ENCODE measurements around the gene CAPRIN1.
"Not testable (repeated sequence)": the region's sequence is repeated elsewhere in the genome, so short reads cannot be mapped to it uniquely, and the experiment has no call there.

Gene CAPRIN1

DNA sequence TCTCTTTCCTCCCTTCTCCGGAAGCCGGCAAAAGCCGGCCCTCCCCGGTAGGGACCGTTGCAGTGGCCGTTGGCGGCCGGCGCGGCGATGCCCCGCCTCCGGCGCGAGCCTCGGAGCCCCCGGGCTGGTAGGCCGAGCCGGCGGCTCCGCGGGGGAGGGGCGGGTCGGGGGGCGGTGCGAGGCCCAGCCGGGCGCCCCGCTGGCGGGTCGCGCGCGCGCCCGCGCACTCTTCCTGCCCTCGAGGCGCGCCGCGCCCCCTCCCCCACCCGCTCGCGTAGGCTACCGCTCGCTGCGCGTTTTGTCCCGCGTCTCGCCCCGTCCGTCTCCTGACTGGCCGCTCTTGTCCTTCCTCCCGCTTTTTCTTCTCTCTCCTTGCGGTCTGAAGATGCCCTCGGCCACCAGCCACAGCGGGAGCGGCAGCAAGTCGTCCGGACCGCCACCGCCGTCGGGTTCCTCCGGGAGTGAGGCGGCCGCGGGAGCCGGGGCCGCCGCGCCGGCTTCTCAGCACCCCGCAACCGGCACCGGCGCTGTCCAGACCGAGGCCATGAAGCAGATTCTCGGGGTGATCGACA, 591 bp downstream of the CAPRIN1 start:
- peak; percentile 81 to 90 (median 85) for DNase-seq (ENCODE audit: low read depth in 3 of 3)

DNA sequence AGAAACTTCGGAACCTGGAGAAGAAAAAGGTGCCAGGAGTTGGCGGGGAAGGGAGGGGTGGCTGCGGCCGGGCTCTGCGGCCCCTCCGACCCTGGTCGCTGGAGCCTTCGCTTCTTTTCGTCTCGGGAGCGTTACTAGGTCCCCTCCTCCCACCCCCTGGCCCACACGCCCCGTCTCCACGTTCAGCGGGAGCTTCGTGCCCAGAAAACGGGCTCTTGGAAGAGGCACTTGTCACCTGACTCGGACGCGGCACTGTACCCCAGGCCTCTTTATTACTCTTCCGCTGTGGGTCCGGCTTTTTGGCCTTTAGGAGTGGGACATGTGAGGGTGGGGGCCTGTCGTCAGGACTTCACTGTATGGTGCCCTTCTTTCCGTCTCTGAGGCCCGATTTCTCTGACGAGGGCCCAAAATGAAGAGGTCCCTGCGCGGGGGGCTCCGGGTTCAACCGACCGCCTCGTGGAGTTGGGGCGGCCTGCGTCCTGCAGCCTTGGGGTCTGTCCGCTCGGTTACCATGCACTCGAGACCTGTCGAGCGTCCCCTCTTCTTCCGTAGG, 1.2 kb downstream of the CAPRIN1 start:
- peak in 2 of 3 experiments; percentile 26 to 29 for DNase-seq (ENCODE audit: low read depth in 3 of 3)

DNA sequence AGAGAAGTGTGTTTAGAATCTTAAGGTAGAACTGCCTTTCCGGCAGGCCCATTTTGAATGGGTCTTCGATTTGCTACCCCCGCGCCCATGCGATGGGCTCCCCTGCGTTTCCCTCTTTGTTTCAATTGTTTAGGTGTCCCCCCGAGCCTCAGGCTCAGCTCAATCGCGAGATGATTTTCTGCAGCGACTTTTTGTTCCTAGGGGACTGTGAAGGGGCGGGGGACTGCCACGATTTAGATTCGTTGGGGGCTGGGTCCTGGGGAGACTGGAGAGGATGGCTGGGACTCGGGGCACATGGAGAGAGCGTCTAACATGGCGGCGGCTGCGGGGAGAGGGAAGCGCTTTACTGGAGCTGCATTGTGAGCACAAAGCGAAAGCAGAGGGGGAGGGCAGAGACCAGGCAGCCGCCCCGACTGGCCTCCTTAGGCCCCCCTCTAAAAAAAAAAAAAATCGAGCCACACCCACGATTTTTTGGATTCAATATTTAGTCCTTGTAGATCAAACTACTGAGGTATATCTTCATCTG, 1.7 kb downstream of the CAPRIN1 start:
- peak; percentile 60 to 75 (median 72) for DNase-seq (ENCODE audit: low read depth in 3 of 3)

DNA sequence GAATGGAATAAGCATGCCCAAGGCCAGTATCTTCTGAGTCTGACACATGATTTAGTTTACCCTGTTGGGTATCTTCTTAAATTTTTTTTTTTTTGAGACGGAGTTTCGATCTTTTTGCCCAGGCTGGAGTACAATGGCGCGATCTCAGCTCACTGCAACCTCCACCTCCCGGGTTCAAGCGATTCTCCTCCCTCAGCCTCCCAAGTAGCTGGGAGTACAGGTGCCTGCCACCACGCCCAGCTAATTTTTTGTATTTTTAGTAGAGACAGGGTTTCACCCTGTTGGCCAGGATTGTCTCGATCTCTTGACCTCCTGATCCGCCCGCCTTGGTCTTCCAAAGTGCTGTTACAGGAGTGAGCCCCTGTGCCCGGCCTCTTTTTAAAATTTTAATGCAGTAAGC, 2.8 kb downstream of the CAPRIN1 start:
- not testable (repeated sequence) for DNase-seq (ENCODE audit: low read depth in 3 of 3)

DNA sequence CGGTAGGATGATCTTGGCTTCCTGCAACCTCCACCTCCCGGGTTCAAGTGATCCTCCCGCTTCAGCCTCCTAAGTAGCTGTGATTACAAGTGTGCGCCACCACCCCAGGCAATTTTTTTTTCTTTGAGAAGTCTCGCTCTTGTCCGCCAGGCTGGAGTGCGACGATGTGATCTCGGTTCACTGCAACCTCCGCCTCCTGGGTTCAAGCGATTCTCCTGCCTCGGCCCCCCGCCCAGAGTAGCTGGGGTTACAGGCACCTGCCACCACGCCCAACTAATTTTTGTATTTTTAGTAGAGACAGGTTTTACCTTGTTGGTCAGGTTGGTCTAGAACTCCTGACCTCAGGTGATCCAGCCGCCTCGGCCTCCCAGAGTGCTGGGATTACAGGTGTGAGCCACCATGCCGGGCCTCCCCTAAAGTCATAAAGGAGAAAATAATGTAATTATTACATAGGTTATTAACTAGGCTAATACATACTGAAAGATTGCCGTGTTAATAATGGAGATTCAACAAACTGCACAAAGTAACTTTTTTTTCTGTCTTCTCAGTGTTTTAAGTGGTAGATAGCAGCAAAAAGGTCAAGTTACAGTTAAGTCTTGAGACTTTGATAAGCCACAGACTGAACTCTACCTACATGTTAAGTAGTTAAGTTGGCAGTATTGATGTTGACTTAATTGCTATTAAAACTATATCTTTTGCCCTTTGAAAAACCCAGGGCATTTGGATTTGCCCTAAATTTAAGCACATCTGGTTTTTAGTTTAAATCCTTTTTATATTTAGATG, 3.9 kb downstream of the CAPRIN1 start:
- DNase-seq (ENCODE audit: low read depth in 3 of 3), result no peak

DNA sequence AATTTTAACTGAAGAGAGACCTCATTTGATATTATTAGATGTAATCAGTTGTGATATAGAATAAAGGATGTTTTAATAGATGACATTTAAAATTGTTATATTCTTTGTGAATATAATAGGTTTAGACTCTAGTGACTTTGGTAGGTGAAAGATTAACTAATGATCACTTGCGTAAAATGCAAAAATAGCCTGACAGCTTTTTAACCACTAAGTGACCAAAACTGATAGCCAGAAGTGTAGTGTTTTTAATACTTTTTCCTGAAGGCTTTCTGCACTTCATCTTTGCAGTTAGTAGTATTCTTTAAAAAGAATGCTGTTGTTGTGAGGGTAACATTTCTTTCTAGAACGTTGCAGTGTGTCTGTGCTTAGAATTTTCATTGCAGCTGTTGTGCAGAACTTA, 5.1 kb downstream of the CAPRIN1 start:
- no peak for DNase-seq (ENCODE audit: low read depth in 3 of 3)

DNA sequence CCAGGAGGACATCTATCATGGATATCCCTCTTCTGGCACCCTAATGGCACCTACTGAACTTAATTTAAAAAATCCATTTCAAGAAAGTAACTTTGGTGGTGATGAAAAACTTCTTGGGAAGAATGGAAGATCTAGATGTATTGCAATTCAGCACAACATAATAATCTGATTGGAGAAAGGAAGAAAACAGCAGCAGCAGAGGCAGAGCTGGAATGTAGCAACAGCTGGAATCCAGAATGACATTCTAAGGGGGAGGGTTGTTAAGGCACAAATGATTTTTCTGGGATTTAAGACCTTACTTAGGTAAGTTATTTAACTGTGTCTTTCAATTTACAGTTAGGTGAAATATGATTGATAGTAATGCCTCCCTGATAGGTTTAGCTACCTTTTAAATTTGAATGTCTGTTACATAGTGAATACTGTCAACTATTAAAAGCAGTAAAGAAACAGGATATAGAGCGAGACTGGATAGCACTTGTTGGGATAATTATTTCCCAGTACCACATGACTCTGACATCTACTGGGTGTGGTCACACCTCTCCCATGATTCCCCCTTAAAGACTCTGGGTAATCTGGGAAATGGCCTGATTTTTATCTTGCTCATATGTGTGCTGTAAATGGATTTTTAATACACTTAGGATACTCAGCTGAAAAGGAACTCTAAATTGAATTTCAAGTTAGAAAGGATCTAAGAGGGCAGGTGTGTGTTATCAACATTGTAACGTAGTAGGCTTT, 11.7 kb downstream of the CAPRIN1 start:
- no peak for DNase-seq (ENCODE audit: low read depth in 3 of 3)

DNA sequence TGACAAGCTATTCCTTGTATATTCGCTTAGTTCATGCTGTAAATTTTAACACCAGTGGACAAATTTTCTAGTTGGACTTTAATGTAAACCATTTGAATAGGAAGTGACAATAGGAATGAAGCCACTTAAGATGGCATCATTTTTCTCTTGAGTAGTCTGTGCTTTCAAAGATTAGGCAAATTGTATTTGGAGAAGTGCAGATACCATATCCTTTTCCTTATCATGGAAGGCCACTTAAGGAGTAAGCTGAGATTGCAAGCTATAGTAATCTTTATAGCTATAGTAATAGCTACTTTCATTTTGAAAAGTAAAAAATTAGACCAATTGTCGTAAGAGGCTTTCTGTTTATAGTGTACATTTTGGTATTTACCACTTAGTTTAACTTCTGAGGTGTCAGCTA, 12.8 kb downstream of the CAPRIN1 start:
- DNase-seq (ENCODE audit: low read depth in 3 of 3), result no peak

DNA sequence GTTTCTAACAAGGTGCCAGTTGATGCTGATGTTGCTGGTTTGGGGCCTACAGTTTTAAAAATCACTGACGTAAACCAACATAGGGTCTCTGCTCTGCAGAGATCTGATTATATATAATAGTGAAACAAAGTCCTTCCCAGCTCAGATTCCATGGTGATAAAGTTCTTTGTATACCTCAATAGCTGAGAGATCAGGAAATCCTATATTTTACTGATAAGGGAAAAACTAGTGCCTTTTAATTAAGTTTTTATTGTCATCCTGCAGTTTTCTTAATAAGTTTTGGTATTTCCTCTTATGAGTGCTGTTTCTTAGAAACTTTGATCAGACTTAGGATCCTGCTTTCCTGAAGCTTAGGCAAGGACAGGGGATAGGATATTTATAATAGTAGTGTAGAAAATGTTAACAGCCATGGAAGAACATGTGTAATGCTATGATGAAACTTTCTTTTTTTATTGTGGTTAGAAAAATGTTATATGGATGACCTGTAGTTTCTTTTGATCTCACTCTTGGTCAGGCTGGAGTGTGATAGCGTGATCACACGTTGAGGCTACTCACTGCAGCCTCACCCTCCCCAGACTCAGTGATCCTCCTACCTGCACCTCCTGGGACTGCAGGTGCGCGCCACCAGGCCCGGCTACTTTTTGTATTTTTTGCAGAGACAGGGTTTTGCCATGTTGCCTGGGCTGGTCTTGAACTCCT, 14.1 kb downstream of the CAPRIN1 start:
- DNase-seq (ENCODE audit: low read depth in 3 of 3), result no peak

DNA sequence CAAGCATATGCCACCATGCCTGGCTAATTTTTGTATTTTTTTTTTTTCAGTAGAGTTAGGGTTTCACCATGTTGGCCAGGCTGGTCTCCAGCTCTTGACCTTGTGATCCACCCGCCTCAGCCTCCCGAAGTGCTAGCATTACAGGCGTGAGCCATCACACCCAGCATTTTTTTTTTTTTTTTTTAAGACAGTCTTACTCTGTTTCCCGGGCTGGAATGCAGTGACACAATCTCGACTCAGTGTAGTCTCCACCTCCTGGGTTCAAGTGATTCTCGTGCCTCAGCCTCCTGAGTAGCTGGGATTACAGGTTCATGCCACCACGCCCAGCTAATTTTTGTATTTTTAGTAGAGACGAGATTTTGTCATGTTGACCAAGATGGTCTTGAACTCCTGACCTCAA, 15.2 kb downstream of the CAPRIN1 start:
- not testable (repeated sequence) for DNase-seq (ENCODE audit: low read depth in 3 of 3)

DNA sequence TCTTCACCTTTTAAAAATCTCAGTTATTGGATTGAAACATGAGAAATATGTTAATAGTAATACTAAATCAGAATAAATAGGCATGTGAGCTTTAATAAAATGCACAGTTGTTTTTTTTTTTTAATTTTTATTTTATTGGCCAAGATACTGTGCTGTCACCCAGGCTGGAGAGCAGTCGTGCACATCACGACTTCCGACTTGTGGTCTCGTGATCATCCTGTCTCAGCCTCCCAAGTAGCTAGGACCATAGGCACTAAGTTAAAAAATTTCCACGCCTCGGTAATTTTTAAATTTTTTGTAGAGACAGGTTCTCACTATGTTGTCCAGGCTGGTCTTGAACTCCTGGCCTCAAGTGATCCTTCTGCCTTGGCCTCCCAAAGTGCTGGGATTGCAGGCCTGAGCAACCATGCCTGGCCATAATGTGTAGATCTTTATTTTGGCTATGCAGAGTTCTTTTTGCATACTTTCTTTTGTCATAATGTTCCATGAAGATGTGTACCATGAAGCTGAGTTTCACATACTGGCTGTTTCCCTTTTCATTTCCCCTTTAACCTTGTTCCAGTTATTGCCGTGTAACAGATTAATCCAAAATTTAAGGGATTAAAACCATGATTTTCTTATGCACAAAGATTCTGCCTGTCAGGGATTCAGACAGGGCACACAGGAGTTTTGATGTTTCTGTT, 16.0 kb downstream of the CAPRIN1 start:
- DNase-seq (ENCODE audit: low read depth in 3 of 3), result no peak

DNA sequence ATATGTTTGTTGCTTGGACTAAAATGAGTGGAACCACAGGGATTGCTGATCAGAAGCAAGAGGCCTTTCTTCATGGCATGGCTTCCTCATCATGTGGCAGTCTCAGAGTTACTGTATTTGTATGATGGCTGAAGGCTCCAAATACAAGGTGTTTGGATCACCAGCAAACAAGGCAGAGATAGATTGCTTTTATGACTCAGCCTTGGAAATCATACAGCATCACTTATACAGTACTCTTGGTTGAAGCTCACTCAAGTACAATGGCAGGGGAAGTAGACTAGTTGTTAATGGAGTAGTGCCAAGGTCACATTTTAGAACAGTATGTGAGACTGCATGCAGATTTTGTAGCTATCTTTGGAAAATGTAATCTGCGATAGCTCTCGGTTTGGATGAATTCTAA, 16.6 kb downstream of the CAPRIN1 start:
- no peak for DNase-seq (ENCODE audit: low read depth in 3 of 3)

DNA sequence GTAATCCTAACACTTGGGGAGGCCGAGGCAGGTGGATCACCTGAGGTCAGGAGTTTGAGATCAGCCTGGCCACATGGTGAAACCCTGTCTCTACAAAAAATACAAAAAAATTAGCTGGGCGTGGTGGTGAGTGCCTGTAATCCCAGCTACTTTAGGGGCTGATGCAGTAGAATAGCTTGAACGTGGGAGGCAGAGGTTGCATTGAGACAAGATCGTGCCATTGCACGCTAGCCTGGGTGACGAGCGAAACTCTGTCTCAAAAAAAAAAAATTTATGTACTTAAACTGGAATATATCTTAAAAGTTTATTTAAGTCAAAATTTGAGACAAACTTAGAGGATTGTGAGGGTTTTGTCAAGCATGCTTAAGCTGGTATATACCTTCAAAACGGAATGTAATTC, 19.8 kb downstream of the CAPRIN1 start:
- not testable (repeated sequence) for DNase-seq (ENCODE audit: low read depth in 3 of 3)

DNA sequence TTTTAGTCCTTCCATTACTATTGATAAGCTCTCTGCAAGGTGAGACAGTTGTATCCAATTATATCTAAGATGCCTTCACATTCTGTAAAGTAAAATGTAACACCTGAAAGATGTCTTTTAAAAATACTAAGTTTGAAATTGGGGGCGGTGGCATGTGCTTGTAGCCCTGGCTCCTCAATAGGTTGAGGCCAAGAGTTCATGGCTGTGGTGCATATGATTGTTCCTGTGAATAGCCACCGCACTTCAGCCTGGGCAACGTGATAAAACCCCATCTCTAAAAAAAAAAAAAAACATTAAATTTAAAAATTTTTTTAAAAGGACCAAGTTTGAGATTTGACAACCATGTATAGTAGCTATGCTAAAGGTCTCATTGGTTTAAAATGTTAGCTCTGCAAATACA, 20.5 kb downstream of the CAPRIN1 start:
- DNase-seq (ENCODE audit: low read depth in 3 of 3), result no peak

DNA sequence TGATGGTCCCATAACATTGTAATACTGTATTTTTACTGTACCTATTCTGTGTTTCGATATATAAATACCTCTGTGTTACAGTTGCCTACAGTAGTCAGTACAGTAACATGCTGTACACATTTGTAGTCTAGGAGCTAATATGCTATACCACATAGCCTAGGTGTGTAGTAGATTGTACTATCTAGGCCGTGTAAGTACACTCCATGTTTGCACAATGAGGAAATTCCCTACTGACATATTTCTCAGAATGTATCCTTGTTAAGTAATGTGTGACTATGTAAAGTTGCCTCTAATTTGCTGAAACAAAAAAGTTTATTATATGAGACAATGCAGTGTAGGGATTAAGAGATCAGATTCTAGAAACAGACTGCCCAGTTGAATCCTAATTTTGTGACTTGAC, 21.3 kb downstream of the CAPRIN1 start:
- DNase-seq (ENCODE audit: low read depth in 3 of 3), result no peak

DNA sequence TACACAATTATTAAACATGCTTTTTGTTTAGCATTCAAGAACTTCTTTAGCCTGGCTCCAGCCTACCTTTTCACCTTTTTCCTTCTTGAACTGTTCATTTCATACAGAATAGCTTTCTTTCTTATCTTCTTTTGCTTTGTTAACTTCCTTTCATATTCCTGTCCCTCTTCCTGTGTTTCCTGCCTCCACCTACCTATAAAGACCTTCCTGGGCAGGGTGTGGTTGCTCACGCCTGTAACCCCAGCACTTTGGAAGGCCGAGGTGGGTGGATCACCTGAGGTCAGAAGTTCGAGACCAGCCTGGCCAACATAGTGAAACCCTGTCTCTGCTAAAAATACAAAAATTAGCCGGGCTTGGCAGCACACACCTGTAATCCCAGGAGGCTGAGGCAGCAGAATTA, 22.9 kb downstream of the CAPRIN1 start:
- no peak for DNase-seq (ENCODE audit: low read depth in 3 of 3)

DNA sequence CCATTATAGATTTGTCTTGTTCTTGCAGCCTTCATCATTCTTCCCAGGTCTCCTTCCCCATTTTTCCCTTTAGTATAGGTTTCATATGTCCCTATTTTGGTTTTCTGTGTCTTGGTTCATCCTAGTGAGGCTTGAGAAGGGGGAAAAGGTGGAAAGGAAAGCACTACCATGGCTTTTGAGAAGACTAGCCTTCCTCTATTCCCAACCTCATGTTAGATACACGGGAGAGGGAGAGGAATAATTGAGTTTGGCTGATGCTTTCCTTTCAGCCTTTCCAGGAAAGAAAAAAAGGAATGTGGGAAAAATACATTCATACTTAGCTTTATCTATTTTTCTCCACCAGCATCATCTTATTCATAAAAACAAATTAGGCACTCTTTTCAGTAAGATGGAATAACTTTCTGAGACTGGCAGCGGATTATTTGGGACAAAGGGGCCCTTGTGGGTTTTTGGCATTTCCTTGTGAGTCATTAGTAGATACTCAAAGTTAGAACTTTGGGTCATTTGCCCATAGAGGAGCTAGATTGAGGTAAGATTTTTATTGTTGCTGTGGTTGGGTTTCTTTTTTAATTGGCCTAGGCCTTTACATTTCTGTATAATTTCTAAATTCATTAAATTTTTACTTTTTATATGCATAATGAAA, 23.8 kb downstream of the CAPRIN1 start:
- no peak for DNase-seq (ENCODE audit: low read depth in 3 of 3)

DNA sequence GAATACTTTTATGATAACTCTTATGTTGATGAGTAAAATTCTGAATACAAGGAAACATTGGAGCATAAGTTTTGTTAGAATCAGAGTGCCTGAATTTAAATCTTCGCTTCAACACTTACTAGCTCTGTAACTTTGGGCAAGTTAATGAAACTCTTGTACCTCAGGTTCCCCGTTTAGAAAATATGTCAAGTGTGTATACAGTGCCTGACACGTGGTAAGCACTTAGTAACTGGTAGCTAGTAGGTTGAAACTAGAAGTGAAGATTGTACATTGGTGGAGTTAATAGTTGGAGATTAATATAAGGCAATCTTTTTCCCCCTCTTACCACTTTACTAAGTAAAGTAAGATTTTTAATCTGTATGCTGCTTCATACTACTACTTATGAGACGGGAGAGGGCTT, 29.1 kb downstream of the CAPRIN1 start:
- no peak for DNase-seq (ENCODE audit: low read depth in 3 of 3)

DNA sequence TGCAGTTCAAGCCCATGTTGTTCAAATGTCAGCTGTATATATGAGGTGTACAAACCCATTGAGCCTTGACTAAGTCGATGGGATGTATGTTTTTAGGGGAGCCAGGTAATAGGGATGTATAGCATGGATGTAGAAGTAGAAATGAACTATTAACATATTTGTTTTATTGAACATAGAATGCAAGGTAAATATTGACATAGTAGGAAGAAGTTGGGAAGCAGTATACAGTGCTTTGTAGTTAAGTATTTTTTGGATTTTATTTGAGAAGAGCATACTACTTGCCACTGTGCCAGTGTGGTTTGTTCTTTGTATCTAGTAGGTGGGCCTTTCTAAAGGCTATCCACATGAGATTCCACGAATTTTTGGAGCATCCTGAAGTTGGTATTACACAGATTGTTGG, 33.1 kb downstream of the CAPRIN1 start:
- DNase-seq (ENCODE audit: low read depth in 3 of 3), result no peak

DNA sequence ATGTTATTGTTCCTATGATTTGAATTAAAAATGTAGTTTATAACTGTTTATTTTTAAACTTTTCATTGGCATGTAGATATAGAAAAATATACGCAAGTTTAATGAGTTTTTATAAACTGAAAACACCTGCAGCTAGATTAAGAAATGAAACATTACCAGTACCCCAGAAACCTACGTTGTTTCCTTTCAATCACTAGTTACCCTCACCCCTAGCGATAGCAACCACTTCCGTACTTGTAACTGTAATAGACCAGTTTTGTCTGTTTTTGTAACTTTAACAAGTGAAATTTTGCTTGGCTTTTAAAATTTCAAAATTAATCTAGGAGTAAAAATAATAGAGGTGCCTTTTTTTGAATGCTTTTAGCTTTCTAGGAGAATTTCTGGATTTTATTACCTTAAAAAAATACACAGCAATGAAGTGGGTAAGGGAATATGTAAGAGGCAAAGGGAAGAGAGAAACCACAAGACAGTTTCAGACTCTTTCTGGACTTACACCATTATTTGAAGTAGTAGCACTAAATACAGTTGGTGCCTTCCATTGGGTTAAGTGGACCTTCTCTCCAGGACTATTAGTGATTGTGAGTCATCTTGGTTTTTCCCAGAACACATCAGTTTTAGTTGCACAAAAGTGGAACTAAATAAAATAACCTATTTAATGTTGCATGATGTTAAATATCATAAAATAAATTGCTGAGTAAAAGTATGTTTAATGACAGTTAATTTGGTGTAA, 35.2 kb downstream of the CAPRIN1 start:
- DNase-seq (ENCODE audit: low read depth in 3 of 3), result no peak
